ENCODE measurements around the gene ATOH7.
"Not testable (repeated sequence)": the region's sequence is repeated elsewhere in the genome, so short reads cannot be mapped to it uniquely, and the experiment has no call there.

ATOH7 gene

GRCh38 chr10:68235581-68235980 lies 3.7 kb upstream of the ATOH7 start:
- DNase-seq: no peak

- DNase-seq: no peak
These were observed 3.2 kb upstream of the ATOH7 start for GRCh38 chr10:68235111-68235510.

- no peak for DNase-seq
These were observed 1.1 kb upstream of the ATOH7 start for GRCh38 chr10:68233046-68233445.

- DNase-seq: peak; percentile 24 to 41
These were observed 652 bp downstream of the ATOH7 start for GRCh38 chr10:68231106-68231816.

GRCh38 chr10:68230268-68230667 lies 1.6 kb downstream of the ATOH7 start:
- DNase-seq: no peak

DNA sequence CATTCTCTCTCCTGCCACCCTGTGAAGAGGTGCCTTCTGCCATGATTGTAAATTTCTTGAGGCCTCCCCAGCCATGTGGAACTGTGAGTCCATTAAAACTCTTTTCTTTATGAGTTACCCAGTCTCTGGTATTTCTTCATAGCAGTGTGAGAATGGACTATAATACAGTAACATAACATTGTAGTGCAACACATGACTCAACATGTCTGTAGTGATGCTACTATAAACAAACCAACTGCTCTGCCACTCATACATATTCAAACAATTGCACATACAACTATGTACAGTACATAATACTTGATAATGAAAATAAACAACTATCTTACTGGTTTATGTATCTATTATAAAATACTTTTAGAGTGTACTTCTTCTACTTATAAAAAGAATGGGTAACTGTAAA lies 7.1 kb downstream of the ATOH7 start:
- no peak for DNase-seq

- no peak for DNase-seq
These were observed 8.3 kb downstream of the ATOH7 start for GRCh38 chr10:68223535-68224165.

DNA sequence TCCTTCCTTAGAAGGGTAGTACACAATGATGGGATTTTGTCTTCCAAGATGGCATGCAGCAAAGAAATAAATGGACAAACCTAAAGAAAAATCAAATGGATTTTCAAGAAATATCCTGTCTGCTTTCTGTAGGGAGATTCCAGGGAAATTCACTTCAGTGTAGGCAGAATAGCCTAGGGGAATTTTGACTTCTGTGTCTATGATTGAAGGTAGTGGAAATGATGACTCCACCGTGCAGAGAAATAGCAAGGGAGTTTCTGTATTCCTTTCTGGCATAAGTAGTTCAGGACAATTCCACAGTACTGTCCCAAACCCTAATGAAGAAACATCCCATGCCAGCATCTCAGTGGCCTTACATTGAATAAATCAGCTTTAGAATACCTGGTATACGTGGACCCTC lies 9.5 kb downstream of the ATOH7 start:
- DNase-seq: no peak

GRCh38 chr10:68221196-68221595 lies 10.7 kb downstream of the ATOH7 start:
- no peak for DNase-seq

GRCh38 chr10:68218786-68219185 lies 13.1 kb downstream of the ATOH7 start:
- no peak for DNase-seq

GRCh38 chr10:68212721-68213352 lies 19.1 kb downstream of the ATOH7 start:
- DNase-seq: no peak

GRCh38 chr10:68211669-68212068 lies 20.2 kb downstream of the ATOH7 start:
- DNase-seq: no peak

- peak; percentile 13 to 34 for DNase-seq
These were observed 23.4 kb downstream of the ATOH7 start for GRCh38 chr10:68208424-68209042.

- no peak for DNase-seq
These were observed 29.0 kb downstream of the ATOH7 start for GRCh38 chr10:68202960-68203353.

DNA sequence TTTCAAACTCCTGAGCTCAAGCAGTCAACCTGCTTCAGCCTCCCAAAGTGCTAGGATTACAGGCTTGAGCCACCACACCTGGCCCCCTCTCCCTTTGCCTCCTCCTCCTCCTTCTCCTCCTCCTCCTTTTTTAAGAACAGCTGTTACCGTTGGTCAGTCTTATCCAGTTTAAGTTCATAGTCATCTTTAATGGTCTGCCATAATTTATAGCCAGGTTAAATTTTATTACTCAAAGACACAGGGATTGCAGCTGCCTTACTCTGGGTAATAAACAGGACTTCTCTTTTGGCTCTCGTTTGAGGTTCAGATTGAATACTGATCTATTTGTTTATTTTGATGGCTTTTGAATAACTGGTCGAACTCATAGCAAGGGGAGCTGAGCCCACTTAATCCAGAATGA lies 35.2 kb downstream of the ATOH7 start:
- DNase-seq: no peak

- not testable (repeated sequence) for DNase-seq
These were observed 36.1 kb downstream of the ATOH7 start for GRCh38 chr10:68195776-68196175.

DNA sequence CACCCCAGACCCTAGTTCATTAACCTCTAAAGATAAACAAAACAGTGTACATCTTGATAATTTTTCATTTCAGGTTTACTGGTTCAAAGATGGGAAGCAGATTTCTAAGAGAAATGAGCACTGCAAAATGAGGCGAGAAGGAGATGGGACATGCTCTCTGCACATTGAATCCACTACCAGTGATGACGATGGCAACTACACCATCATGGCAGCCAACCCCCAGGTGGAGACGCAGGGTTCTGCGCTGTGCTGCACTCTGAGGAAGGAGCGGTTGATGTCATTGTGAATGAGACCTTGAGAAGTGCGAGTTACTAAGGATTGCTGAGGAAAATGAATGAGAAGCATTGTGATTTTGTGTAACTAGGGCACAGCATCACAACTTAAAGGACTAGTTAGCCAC lies 37.6 kb downstream of the ATOH7 start:
- DNase-seq: no peak

GRCh38 chr10:68192113-68192512 lies 39.8 kb downstream of the ATOH7 start:
- DNase-seq: no peak

DNA sequence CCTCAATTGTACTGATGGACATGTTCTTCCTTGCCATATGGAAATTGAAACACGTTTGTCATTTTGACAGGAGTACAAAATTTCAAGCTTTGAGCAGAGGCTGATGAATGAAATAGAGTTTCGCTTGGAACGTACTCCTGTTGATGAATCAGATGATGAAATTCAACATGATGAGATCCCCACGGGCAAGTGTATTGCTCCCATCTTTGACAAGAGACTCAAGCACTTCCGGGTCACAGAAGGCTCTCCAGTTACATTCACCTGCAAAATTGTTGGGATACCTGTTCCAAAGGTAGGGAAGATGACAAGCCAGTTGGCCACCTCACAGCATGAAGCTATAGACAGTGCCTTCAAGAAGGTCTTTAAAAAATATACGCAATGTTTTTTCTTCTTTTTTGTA lies 43.1 kb downstream of the ATOH7 start:
- DNase-seq: no peak

DNA sequence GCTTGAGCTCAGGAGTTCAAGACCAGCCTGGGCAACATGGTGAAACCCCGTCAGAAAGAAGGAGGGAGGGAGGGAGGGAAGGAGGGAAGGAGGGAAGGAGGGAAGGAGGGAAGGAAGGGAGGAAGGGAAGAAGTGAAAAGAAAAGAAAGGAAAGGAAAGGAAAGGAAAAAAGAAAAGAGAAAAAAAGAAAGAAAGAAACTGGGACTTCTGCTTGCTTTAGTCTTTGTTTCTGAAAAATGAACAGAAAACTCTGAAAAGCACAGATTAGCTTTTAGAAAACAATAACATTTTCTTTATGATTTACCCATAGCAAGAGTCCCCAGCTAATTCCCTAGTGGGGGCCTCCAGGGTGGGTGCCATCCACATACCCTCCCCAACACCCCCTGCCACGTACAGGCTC lies 46.8 kb downstream of the ATOH7 start:
- DNase-seq: no peak

- DNase-seq: no peak
These were observed 47.4 kb downstream of the ATOH7 start for GRCh38 chr10:68184546-68184945.
